Measurements from ENCODE around the gene SGF29.
"Not testable (repeated sequence)": the region's sequence is repeated elsewhere in the genome, so short reads cannot be mapped to it uniquely, and the experiment has no call there.

Gene SGF29

GRCh38 chr16:28613912-28614311 is 60.2 kb downstream of the SGF29 start:
- not testable (repeated sequence) for DNase-seq

GRCh38 chr16:28614561-28614960 is 60.8 kb downstream of the SGF29 start:
- not testable (repeated sequence) for DNase-seq

GRCh38 chr16:28615486-28616223 is 61.9 kb downstream of the SGF29 start:
- peak; percentile 34 for DNase-seq

GRCh38 chr16:28616224-28616577 is 62.5 kb downstream of the SGF29 start:
- not testable (repeated sequence) for DNase-seq

DNA sequence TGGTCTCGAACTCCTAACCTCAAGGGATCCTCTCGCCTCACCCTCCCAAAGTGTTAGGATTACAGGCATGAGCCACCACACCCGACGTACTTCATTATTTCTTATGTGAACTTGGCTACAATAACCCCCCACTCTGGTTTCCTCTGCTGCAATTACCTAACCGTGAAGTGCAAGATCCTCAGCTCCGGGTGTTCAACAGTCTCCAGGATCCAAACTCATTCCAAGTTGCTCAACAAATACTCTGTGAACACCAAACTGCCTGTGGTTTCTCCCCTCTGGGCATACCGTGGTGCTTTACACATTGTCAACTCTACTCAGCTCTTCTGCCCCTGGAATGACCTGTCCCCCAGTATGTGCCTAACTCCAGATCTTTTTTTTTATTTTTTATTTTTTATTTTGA is 62.9 kb downstream of the SGF29 start:
- no peak for DNase-seq

DNA sequence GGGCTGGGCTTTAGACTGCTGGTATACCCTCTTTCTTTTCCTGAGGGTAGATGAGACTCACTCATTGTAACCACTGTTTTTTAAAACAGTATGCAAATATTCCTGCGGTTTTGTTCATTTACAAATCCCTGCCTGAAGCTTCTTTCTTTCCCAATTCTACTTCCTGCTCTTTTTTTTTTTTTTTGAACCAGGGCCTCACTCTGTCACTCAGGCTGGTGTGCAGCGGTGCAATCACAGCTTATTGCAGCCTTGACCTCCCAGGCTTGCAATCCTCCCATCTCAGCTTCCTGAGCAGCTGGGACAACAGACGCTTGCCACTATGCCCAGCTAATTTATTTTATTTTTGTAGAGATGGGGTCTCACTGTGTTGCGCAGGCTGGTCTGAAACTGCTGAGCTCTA is 64.2 kb downstream of the SGF29 start:
- DNase-seq: no peak

DNA sequence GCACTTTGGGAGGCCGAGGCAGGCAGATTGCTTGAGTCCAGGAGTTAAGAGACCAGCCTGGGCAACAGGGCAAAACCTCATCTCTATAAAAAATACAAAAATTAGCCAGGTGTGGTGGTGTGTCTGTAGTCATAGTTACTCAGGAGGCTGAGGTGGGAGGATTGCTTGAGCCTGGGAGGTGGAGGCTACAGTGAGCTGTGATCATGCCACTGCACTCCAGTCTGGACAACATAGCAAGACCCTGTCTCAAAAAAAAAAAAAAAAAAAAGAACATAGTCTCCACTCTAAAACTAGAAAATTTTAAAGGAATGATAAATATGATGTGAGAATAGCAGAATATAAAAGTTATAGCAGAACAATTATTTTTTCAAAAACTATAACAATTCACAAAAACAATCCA is 66.6 kb downstream of the SGF29 start:
- not testable (repeated sequence) for DNase-seq

GRCh38 chr16:28621481-28622155 is 67.9 kb downstream of the SGF29 start:
- DNase-seq: no peak

GRCh38 chr16:28622532-28623171 is 68.9 kb downstream of the SGF29 start:
- DNase-seq: not testable (repeated sequence)

DNA sequence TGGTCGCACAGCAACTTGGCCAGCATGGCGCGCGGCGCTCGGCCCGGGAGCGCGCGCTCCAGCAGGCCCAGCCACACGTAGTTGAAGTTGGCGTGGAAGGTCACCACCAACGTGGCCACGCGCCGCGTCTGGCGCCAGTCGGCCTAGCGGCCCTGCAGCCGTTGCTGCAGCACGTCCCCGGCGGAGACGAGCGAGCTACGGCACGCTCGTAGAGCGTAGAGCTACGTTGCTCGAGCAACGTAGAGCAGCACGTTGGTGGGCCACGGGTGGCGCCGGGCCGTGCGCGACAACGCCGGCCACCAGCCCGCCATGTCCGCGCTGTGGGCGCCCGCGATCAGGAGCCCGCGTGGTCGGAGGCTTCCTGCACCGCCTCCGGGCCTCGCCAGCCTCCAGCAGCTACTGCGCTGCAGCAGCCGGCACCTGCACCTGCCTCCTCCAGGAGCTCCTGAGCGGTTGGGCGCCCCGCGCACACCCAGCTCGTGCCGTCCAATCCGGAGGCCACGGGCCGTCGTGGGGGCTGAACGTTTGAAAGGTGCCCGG is 69.5 kb downstream of the SGF29 start:
- DNase-seq: peak; percentile 64 to 66

DNA sequence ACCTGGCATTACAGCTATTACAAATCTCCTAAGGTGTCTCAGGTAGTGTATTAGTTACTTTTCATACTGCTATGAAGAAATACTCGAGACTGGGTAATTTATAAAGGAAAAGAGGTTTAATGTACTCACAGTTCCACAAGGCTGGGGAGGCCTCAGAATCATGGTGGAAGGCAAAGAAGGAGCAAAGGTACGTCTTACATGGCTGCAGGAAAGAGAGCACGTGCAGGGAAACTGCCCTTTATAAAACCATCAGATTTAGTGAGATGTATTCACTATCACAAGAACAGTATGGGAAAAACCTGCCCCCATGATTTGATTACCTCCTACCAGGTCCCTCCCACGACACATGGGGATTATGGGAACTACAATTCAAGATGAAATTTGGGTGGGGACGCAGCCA is 77.2 kb downstream of the SGF29 start:
- not testable (repeated sequence) for DNase-seq

DNA sequence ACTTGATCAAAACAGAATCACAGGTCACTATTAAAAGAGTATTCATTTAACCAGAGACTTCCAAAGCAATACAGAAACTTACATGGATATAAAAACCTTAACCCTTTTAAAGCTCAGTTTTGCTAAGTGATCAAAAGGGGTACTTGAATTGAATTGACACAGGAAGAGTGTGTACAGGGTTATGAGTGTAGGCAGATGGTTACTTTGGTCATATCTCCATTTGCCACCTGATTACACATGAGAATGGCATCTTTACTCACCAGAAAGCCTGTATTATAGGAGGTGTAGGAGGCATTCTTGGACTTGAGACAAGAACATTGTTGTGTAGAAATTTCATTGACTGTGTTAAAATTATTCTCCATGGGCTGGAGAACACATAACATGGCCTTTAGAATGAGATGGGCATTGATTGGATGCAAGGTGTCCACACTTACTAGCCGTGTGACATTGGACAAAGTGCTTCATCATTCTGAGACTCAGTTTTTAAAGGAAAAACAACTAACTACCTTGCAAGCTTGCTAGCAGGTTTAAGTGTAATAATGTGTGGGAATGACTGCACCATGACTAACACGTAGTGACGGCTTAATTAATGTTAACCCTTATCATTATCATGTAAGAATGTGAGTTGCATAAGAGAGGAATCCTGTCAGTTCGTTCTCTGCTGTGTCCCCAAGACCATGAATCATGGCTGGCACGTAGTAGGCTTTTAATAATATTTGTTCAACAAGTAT is 82.5 kb downstream of the SGF29 start:
- DNase-seq: not testable (repeated sequence)

GRCh38 chr16:28637765-28638164 is 84.0 kb downstream of the SGF29 start, which contains the start of gene NPIPB8:
Gene NPIPB8 (plus strand): TSS chr16:28638065. CDS start chr16:28638361, 296 bp downstream.
- not testable (repeated sequence) for DNase-seq

DNA sequence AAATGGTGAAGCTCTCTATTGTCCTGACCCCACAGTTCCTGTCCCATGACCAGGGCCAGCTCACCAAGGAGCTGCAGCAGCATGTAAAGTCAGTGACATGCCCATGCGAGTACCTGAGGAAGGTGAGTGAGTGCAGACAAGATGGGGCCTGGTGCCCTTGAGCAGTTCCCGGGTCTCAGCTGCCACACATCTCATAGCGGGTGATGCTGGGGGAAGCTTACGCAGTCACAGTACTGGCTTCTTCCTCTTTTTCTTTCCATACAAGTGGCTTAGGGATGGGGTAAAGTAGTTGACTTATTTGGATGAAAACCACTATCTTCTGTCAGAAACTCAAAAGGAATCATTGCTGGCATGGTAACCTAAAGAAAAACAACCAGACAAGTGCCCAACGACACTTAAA is 84.6 kb downstream of the SGF29 start:
- DNase-seq: not testable (repeated sequence)

GRCh38 chr16:28639959-28640358 is 86.2 kb downstream of the SGF29 start:
- DNase-seq: not testable (repeated sequence)

All from CD4-positive, alpha-beta T cell treated with Interleukin-1 beta for 1 hour (primary cell).